Smooth muscle cell (in vitro differentiated cells): ENCODE data around the gene LTA. TPM values are rescaled to one million over a fixed set of nuclear protein-coding genes. Genes with fewer than 3 reads are reported as not detected.

Source experiments
- DNase-seq: peaks from one replicate; lab custom pipeline; 2025; ENCODE audit not compliant: unreplicated experiment; lab: John Stamatoyannopoulos, UW
- H2AFZ ChIP-seq: fragments of 200-600 bp; sonication (generic); 2 replicates; pipeline ENCODE4 v1.6.0; 2016; ENCODE audit warnings: antibody characterized with exemption, low read depth, mild to moderate bottlenecking
- H3F3A ChIP-seq: fragments of 200-600 bp; sonication (generic); 2 replicates; pipeline ENCODE4 v1.6.0; 2017; ENCODE audit warnings: antibody characterized with exemption, low read depth
- H3K27ac ChIP-seq: fragments of 200-600 bp; sonication (generic); 2 replicates; pipeline ENCODE4 v1.5.1; 2016; ENCODE audit warnings: low read depth, mild to moderate bottlenecking
- H3K27me3 ChIP-seq: fragments of 200-600 bp; sonication (generic); 2 replicates; pipeline ENCODE4 v1.6.1; 2016; ENCODE audit warnings: low read depth, mild to moderate bottlenecking
- H3K36me3 ChIP-seq: fragments of 200-600 bp; sonication (generic); 2 replicates; pipeline ENCODE4 v1.5.1; 2016; ENCODE audit warnings: low read depth
- H3K4me1 ChIP-seq: fragments of 200-600 bp; sonication (generic); 2 replicates; pipeline ENCODE4 v1.5.1; 2016; ENCODE audit warnings: low read depth
- H3K4me2 ChIP-seq: fragments of 200-600 bp; sonication (generic); 2 replicates; pipeline ENCODE4 v1.6.0; 2016; ENCODE audit warnings: mild to moderate bottlenecking
- H3K4me3 ChIP-seq: fragments of 200-600 bp; sonication (generic); 2 replicates; pipeline ENCODE4 v1.5.1; 2016; ENCODE audit warnings: mild to moderate bottlenecking
- H3K79me2 ChIP-seq: fragments of 200-600 bp; sonication (generic); 2 replicates; pipeline ENCODE4 v1.6.0; 2016; ENCODE audit warnings: low read depth, mild to moderate bottlenecking
- H3K9ac ChIP-seq: fragments of 200-600 bp; sonication (generic); 2 replicates; pipeline ENCODE4 v1.6.0; 2016; ENCODE audit warnings: low read depth
- H3K9me3 ChIP-seq: fragments of 200-600 bp; sonication (generic); replicated peaks from 2 replicates; pipeline ENCODE4 v1.5.1; 2016; ENCODE audit warnings: low read depth
- H4K20me1 ChIP-seq: fragments of 200-600 bp; sonication (generic); 2 replicates; pipeline ENCODE4 v1.6.0; 2016; ENCODE audit warnings: low read depth
- WGBS: methylation state at CpG from one replicate; pipeline ENCODE4 v1.1.7; 2016; ENCODE audit warnings: low lambda C conversion rate; 5-methylcytosine and 5-hydroxymethylcytosine counted together
- polyA plus RNA-seq: library from polyadenylated mRNA; unstranded; fragments of >200 nt; fragmentation: Nextera tagmentation; extraction: Ambion mirVana; gene quantifications from 2 replicates; pipeline ENCODE4 v1.2.1, GENCODE V29; 2016
- total RNA-seq: library from RNA; depleted of rRNA; stranded (reverse); fragments of >200 nt; gene quantifications from 2 replicates; pipeline ENCODE4 v1.2.3, GENCODE V29; 2014
- TF ChIP-seq, protein P1 (sequence below): fragments of 200-600 bp; sonication (generic); IDR thresholded peaks from 2 replicates; pipeline ENCODE4 v1.5.1; 2017; ENCODE audit warnings: borderline replicate concordance, mild to moderate bottlenecking, antibody characterized with exemption; ENCODE audit not compliant: insufficient read depth, poor library complexity, severe bottlenecking

Gene LTA
- total and polyA plus RNA-seq, 2 experiments from 2014 or later = 0.74 TPM; not detected in 1

DNA sequence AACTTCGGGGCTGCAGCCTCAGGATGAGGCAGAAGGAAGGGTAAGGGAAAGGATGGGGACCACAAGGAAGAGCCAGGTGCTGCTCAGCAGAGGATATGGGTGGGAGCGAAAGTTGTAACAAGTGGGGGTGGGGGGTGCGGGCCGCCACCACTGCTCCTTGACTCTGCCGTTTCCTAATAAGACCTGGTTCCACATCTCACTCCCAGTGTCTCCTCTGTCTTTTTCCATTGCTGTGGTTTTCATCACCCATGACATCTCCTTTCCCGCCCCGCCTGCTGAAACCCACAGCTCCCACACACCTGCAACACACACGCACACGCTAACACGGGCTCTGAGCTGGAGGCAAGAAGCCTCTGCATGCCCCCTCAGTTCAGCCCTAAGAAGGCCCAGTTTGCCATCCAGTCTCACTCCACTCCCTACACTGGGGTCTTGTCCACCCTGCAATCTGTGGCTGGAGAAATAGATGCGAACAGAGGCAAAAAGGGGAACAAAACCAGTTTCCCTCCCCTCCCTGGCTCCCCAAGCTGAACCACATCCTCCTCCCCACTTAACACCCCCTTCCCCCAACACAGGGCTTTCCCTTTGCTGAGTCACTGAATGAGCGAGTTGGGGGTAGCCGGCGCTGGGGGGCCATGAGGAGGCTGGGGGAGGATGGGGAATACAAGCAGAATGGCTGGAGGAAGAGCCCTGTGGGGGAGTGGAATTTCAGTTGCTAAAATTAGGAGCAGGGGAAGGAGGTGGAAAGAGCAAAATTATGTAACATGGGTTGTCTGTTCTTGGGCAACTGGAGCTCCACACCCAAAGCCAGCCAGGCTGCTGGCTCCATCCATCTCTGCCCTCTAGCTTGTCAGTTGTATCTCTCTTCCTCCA lies 13.2 kb upstream of the LTA start:
- no peaks in the 10 kb centered on the region for H4K20me1 ChIP-seq
- H3K79me2 ChIP-seq = peaks cover 10% of the 10 kb centered on the region
- TF ChIP-seq, protein P1, sequence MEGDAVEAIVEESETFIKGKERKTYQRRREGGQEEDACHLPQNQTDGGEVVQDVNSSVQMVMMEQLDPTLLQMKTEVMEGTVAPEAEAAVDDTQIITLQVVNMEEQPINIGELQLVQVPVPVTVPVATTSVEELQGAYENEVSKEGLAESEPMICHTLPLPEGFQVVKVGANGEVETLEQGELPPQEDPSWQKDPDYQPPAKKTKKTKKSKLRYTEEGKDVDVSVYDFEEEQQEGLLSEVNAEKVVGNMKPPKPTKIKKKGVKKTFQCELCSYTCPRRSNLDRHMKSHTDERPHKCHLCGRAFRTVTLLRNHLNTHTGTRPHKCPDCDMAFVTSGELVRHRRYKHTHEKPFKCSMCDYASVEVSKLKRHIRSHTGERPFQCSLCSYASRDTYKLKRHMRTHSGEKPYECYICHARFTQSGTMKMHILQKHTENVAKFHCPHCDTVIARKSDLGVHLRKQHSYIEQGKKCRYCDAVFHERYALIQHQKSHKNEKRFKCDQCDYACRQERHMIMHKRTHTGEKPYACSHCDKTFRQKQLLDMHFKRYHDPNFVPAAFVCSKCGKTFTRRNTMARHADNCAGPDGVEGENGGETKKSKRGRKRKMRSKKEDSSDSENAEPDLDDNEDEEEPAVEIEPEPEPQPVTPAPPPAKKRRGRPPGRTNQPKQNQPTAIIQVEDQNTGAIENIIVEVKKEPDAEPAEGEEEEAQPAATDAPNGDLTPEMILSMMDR = no peak
- peaks cover 20% of the 10 kb centered on the region for H3F3A ChIP-seq
- H3K27me3 ChIP-seq = no peaks in the 10 kb centered on the region
- peak overlapping the region; percentile 89 for H3K27ac ChIP-seq
- no peak overlapping the region for H2AFZ ChIP-seq
- H3K4me2 ChIP-seq = peak overlapping the region; percentile 50
- WGBS = 70% methylated on average over 14 of the region's 14 CpGs
- DNase-seq = no peak
- H3K9ac ChIP-seq = no peak overlapping the region
- peaks cover 6% of the 10 kb centered on the region for H3K4me1 ChIP-seq
- H3K36me3 ChIP-seq = no peaks in the 10 kb centered on the region
- H3K4me3 ChIP-seq = no peak overlapping the region
- H3K9me3 ChIP-seq = no peaks in the 10 kb centered on the region

DNA sequence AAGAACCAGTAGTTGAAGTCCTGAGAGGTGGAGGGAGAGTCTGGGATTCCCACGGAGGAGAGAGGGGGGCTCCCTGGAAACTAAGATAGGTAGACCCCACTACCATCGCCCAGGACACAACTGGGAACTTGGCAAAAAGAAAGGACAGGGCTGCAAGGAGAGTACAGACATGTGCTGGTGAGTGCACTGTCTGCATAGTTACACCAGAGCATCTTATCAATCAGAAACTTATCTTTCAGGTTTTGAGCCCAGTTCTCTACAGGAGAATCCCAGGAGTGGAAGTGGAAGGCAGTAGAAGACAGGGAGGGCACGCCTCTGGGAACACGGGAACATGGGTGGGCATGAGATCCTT lies 12.5 kb upstream of the LTA start:
- Histone ChIP-seq H3K27me3 (no peaks in the 10 kb centered on the region), H3K36me3 (no peaks in the 10 kb centered on the region), H3K79me2 (peaks cover 4% of the 10 kb centered on the region), H3K27ac (peak overlapping the region; percentile 89), H3F3A (peaks cover 21% of the 10 kb centered on the region), H3K4me2 (peak overlapping the region; percentile 50), H4K20me1 (no peaks in the 10 kb centered on the region), H2AFZ (no peak overlapping the region), H3K9me3 (no peaks in the 10 kb centered on the region), H3K4me3 (no peak overlapping the region), H3K9ac (peak overlapping the region; percentile 5), H3K4me1 (peaks cover 6% of the 10 kb centered on the region)
- TF ChIP-seq, protein P1 = no peak
- WGBS = 89% methylated on average over 4 of the region's 4 CpGs
- DNase-seq = no peak

DNA sequence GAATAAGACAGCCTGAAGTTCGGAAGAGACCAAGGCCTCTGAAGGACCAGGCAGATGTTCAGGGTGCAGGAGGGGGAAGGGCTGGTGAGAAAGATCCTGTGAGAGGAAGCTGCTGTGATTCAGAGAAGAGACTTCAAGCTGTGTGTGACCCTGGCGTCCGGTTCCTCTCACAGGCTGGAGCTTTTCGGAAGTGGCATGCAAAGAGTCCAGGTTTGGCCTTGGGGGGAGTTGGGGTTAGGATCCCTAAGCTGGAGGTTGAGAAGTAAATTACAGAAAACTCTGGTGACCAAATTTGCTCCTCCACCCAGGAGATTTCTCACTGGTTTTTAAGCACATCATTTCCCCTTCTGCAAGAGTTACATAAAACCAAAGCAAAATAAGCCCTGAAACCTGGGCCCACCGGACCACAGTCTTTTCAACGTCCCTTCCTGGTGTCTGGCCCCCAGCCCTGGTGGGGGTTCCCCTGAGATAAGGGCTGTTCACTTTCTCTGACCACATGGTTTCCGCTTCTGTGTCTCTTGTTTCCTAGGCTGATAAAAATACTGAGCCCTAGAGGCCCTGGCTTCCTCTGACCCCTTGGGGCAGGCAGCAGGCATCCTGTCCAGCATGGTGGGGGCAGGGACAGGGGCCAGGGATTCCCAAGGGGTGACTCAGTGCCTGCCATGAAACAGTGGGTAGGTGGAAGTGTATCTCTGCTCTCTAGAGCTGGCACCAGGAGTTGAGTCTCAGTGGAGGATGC lies 12.0 kb upstream of the LTA start:
- Histone ChIP-seq H3K9ac (peak overlapping the region; percentile 5), H3K4me2 (peak overlapping the region; percentile 50), H3K9me3 (no peaks in the 10 kb centered on the region), H3K27me3 (no peaks in the 10 kb centered on the region), H3F3A (peaks cover 26% of the 10 kb centered on the region), H3K79me2 (no peaks in the 10 kb centered on the region), H4K20me1 (no peaks in the 10 kb centered on the region), H3K27ac (peak overlapping the region; percentile 89), H2AFZ (no peak overlapping the region), H3K36me3 (no peaks in the 10 kb centered on the region), H3K4me3 (no peak overlapping the region), H3K4me1 (peaks cover 6% of the 10 kb centered on the region)
- TF ChIP-seq, protein P1 = no peak
- WGBS = 40% methylated on average over 7 of the region's 7 CpGs
- DNase-seq = no peak
